ENCODE results near the gene GNL1.
"Not testable (repeated sequence)": the region's sequence is repeated elsewhere in the genome, so short reads cannot be mapped to it uniquely, and the experiment has no call there.

Gene GNL1

DNA sequence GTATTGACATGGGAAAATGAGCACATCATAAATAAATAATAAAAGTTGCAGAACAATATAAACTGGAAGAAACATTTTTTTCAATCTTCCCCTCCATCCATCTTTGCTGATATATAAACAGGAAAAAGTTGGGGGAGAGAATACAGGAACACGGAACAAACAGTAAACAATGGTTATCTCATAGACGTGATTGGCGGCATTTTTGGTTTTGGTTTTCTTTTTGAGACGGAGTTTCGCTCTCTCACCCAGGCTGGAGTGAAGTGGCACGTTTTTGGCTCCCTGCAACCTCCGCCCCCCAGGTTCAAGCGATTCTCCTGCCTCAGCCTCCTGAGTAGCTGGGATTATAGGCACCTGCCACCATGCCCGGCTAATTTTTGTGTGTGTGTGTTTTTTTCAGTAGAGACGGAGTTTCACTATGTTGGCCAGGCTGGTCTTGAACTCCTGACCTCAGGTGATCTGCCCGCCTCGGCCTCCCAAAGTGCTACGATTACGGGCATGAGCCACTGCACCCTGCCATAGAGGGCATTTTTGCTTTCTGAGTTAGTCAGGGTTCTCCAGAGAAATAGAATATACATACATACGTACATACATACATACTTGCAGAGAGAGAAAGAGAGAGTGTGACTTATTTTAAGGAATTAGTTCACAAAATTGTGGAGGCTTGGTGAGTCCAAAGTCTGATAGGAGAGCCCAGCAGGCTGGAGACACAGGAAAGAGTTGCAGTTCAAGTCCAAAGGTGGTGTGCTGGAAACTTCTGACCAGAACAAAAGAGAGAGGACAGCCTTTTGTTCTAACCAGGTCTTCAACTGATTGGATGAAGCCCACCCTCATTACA is 22.6 kb downstream of the GNL1 start:
- no peak for DNase-seq

DNA sequence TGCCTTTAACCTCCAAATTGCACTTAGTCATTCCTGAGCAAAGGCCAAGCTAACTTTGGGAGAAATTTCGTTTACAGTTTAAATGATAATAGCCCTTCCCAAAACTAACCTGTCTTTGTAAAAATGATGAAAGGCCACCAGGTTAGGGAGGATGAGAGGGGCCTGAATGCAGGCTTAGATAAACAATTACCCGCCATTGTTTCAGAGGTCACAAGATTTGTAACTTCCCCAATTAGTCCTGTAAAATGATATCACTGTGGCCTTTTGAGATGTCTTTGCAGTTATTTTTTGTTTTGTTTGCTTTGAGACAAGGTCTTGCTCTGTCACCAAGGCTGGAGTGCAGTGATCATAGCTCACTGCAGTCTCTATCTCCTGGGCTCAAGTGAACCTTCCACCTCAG is 26.3 kb downstream of the GNL1 start:
- TF ChIP-seq POLR2A (IDR thresholded peaks at IDR 0.05; ENCODE audit: low read length) (no peak), GATA1 (IDR thresholded peaks at IDR 0.05; ENCODE audit: low read depth, low read length) (no peak)
- DNase-seq, result no peak

More for the DNA sequence above, 22.6 kb downstream of the GNL1 start:
- TF ChIP-seq GATA1 (IDR thresholded peaks at IDR 0.05; ENCODE audit: low read depth, low read length) (no peak), POLR2A (IDR thresholded peaks at IDR 0.05; ENCODE audit: low read length) (no peak)

DNA sequence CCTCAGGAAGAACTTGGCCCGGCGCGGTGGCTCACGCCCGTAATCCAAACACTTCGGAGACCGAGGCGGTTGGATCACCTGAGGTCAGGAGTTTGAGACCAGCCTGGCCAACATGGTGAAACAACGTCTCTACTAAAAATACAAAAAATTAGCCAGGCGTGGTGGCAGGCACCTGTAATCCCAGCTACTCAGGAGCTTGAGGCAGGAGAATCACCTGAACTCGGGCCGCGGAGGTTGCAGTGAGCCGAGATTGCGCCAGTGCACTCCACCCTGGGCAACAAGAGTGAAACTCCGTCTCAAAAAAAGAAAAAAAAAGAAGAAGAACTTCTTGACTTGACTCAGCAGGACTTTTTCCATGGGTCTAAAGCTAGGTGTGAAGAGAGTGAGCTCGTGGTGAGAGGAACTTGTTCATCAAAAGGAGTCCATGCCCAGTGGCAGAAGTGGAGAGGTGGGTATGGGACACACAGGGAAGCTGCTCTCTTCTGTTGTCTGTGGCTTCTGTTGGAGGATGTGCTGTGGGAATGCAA is 26.9 kb downstream of the GNL1 start:
- DNase-seq, result not testable (repeated sequence)

DNA sequence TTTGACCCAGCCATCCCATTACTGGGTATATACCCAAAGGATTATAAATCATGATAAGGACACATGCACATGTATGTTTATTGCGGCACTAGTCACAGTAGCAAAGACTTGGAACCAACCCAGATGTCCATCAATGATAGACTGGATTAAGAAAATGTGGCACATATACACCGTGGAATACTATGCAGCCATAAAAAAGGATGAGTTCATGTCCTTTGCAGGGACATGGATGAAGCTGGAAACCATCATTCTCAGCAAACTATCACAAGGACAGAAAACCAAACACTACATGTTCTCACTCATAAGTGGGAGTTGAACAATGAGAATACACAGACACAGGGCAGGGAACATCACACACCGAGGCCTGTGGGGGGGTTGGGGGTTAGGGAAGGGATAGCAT is 29.8 kb downstream of the GNL1 start:
- DNase-seq, result not testable (repeated sequence)

DNA sequence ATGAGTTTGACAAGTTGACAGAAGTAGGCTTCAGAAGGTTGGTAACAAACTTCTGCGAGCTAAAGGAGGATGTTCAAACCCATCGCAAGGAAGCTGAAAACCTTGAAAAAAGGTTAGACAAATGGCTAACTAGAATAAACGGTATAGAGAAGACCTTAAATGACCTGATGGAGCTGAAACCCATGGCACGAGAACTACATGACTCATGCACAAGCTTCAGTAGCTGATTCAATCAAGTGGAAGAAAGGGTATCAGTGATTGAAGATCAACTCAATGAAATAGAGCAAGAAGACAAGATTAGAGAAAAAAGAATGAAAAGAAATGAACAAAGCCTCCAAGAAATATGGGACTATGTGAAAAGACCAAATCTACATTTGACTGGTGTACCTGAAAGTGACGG is 34.3 kb downstream of the GNL1 start:
- not testable (repeated sequence) for DNase-seq

DNA sequence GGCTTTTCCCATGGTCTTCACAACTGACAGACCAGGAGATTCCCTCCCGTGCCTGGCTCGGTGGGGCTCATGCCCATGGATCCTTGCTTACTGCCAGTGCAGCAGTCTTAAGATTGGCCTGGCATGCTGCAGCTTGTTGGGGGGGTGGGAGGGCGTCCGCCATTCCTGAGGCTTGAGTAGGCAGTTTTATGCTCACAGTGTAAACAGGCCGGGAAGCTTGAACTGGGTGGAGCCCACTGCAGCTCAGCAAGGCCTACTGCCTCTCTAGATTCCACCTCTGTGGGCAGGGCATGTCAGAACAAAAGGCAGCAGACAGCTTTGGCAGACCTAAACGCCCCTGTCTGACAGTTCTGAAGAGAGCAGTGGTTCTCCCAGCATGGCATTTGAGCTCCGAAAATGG is 35.2 kb downstream of the GNL1 start:
- DNase-seq, result not testable (repeated sequence)

DNA sequence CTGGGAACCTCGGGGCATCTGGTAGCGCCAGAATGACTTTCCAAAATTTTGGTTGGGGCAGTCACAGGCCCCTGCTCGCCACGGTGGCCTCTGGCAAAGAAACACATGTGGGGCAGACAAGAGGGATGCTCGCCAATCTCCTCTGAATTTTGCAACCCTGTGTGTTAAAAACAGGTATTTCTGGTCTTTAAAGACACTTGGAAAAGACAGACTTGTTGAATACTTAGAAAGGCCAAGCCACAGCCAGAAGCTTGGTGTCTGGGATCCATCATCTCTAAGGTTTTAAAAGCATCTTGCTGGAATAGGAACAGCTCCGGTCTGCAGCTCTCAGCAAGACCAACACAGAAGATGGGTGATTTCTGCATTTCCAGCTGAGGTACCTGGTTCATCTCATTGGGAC is 35.8 kb downstream of the GNL1 start:
- no peak for DNase-seq
- TF ChIP-seq GATA1 (IDR thresholded peaks at IDR 0.05; ENCODE audit: low read depth, low read length), result no peak
- no peak for TF ChIP-seq POLR2A (IDR thresholded peaks at IDR 0.05; ENCODE audit: low read length)

DNA sequence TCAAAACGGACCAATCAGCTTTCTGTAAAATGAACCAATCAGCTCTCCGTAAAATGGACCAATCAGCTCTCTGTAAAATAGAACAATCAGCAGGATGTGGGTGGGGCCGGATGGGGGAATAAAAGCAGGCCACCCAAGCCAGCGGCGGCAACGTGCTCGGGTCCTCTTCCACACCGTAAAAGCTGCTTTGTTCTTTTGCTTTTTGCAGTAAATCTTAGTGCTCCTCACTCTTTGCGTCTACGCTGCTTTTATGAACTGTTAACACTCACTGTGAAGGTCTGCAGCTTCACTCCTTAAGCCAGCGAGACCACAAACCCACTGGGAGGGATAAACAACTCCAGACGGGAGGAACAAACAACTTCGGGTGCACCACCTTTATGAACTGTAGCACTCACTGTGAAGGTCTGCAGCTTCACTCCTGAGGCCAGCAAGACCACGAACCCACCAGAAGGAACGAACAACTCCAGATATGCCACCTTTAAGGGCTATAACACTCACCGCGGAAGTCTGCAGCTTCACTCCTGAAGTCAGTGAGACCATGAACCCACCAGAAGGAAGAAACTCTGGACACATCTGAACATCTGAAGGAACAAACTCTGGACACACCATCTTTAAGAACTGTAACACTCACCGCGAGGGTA is 37.7 kb downstream of the GNL1 start:
- DNase-seq, result peak in 1 of 2 experiments; percentile 23

DNA sequence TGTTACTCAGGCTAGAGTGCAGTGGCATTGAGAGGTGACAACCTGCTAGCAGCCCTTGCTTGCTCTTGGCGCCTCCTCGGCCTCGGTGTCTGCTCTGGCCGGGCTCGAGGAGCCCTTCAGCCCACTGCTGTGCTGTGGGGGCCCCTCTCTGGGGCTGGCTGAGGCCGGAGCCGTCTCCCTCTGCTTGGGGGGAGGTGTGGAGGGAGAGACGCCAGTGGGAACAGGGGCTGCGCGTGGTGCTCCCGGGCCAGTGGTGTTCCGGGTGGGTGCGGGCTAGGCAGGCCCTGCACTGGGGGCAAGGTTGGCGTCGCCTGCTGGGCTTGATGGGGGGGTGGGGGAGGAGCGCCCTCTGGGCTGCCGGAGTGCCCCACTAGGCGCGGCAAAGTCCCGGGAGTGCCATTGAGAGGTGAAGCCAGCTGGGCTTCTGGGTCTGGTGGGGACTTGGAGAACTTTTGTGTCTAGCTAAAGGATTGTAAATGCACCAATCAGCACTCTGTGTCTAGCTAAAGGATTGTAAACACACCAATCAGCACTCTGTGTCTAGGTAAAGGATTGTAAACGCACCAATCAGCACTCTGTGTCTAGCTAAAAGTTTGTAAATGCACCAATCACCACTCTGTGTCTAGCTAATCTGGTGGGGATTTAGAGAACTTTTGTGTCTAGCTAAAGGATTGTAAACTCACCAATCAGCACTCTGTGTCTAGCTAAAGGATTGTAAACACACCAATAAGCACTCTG is 38.4 kb downstream of the GNL1 start:
- not testable (repeated sequence) for DNase-seq

DNA sequence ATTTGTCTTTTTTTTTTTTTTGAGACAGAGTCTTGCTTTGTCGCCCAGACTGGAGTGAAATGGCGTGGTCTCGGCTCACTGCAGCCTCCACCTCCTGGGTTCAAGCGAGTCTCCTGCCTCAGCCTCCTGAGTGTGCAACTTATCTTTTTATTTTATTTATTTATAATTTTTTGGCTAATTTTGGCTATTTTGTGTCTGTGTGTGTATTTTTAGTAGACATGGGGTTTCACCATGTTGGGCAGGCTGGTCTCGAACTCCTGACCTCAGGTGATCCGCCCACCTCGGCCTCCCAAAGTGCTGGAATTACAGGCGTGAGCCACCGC is 39.6 kb downstream of the GNL1 start:
- not testable (repeated sequence) for DNase-seq

DNA sequence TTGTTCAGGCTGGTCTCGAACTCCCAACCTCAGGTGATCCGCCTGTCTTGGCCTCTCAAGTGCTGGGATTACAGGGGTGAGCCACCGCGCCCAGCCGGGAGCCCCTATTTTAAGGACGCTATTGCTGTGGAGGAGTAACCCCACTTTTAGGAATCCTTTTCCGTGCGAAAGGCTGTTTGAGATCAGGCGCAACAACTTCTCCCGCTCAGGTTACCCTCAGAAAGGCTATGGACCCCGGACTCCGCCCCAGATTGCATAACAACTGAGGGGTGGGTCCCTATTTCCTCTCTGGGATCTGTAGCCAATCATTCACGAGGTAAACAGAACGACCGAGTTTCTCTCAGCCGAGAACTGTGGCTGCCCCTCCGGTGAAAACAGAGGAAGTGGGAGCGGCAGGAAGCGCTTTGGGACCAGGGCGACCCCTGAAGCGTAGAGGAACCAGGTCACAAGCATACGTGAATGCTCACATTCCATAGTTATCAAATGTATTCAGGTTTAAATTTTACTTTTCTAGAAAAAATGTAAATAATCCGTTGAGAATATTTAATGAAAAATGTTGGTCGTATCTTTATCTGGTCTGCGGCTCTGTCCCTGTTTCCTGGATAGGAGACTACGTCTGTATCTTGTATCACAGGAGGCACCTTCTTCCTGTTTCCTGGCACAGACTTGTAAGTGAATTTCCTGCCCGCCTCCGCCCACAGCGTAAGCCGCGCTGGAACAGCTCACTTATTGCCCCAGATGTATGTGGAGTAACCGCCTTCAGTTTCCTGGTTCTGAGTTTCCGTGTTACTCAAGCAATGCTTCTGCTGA is 40.1 kb downstream of the GNL1 start:
- TF ChIP-seq POLR2A (IDR thresholded peaks at IDR 0.05; ENCODE audit: low read length) (peak; percentile 76), GATA1 (IDR thresholded peaks at IDR 0.05; ENCODE audit: low read depth, low read length) (no peak)
- DNase-seq, result peak; percentile 85 to 89

DNA sequence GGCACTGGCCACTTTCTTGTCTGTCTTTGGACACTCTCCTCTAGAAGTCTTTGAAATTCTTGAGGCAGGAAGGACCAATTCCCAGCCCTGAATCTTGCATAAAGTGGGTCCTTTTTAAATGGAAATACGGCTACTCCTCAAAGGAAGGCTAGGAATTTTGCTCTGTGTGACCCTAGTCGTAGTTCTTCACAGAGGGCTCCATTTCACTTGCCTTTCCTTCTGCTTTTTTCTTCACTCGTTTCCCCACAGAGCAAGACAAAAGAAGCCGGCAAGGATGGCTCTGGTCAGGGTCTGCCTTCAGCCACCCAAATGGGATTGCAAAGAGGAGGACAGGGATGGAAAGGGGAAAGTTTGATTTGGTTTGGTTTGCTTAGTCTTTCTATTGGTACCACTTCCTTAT is 41.2 kb downstream of the GNL1 start:
- TF ChIP-seq GATA1 (IDR thresholded peaks at IDR 0.05; ENCODE audit: low read depth, low read length), result no peak
- TF ChIP-seq POLR2A (IDR thresholded peaks at IDR 0.05; ENCODE audit: low read length), result no peak
- DNase-seq, result no peak

DNA sequence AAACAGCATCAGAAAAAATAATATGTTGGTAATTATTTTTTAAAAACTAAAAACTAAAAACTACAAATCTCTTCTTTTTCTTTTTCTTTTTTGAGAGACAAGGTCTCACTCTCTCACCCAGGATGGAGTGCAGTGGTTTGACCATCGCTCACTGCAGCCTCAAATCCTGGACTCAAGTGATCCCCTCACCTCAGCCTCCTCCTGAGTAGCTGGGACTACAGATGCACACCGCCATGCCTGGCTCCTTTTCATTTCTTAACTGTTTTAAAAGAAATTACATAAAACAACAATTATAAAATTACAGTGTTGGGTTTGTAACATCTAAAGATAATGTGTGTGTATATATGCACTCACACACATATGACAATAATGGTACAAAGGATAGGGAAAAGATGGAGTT is 42.8 kb downstream of the GNL1 start:
- no peak for DNase-seq
- TF ChIP-seq GATA1 (IDR thresholded peaks at IDR 0.05; ENCODE audit: low read depth, low read length) (no peak), POLR2A (IDR thresholded peaks at IDR 0.05; ENCODE audit: low read length) (no peak)

DNA sequence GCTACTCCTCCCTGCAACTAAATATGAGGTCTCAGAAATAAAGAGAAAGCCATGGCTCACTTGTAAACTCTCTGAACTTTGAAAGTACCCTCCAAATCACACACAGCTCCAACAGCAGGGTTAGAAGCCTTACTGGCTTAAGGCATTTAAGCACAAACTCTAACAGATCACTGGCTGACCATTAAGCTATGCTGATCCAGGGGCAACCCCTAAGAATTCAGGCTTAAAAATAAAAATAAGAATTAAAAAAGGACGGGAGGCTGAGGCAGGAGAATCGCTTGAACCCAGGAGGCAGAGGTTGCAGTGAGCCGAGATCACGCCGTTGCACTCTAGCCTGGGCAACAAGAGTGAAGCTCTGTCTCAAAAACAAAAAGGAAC is 45.1 kb downstream of the GNL1 start:
- no peak for DNase-seq
- TF ChIP-seq GATA1 (IDR thresholded peaks at IDR 0.05; ENCODE audit: low read depth, low read length) (no peak), POLR2A (IDR thresholded peaks at IDR 0.05; ENCODE audit: low read length) (no peak)
